Urinary bladder (tissue), 4 donors: Measurements from ENCODE around the gene PKIB. TPM values are rescaled to one million over a fixed set of nuclear protein-coding genes. Genes with fewer than 3 reads are reported as not detected.

ENCODE experiments used
- DNase-seq: peaks from one replicate; pipeline ENCODE4 v3.0.0-alpha.2; 2015; ENCODE audit errors: extremely low spot score
- H3K27ac ChIP-seq: one replicate; pipeline ENCODE4 v1.5.1; 2013; ENCODE audit warnings: low read depth, mild to moderate bottlenecking, moderate library complexity
- H3K36me3 ChIP-seq: one replicate; pipeline ENCODE4 v1.6.1; 2013; ENCODE audit warnings: mild to moderate bottlenecking, moderate library complexity; ENCODE audit not compliant: insufficient read depth
- H3K4me1 ChIP-seq: one replicate; pipeline ENCODE4 v1.6.1; 2013; ENCODE audit warnings: mild to moderate bottlenecking, moderate library complexity; ENCODE audit not compliant: insufficient read depth
- H3K4me3 ChIP-seq: one replicate; pipeline ENCODE4 v1.5.1; 2013; ENCODE audit warnings: low read depth, low read length
- WGBS: extraction: QIAGEN DNeasy Blood & Tissue Kit; methylation state at CpG from one replicate; pipeline ENCODE4 v1.1.7; 2013; 5-methylcytosine and 5-hydroxymethylcytosine counted together
- polyA plus RNA-seq: library from polyadenylated mRNA; stranded (reverse); fragments of 200-250 nt; gene quantifications from one replicate; pipeline ENCODE4 v1.2.3, GENCODE V29; 2013
- total RNA-seq: library from RNA; depleted of rRNA; stranded (reverse); fragments of >200 nt; gene quantifications from one replicate; pipeline ENCODE4 v1.2.3, GENCODE V29; 2014
- donor health status: healthy with polysubstance abuse.
- donor health status: healthy.

The PKIB gene
- total and polyA plus RNA-seq, 2 donors = 0.60 to 5.1 TPM

- no peak overlapping the region for H3K4me3 ChIP-seq
- H3K4me1 ChIP-seq = no peaks in the 10 kb centered on the region
- no peak for DNase-seq
- H3K27ac ChIP-seq = no peak overlapping the region
- 85% methylated on average over 3 of the region's 3 CpGs for WGBS
- H3K36me3 ChIP-seq = no peaks in the 10 kb centered on the region
Measured at GRCh38 chr6:122692175-122692598, 82.0 kb downstream of the PKIB start.

DNA sequence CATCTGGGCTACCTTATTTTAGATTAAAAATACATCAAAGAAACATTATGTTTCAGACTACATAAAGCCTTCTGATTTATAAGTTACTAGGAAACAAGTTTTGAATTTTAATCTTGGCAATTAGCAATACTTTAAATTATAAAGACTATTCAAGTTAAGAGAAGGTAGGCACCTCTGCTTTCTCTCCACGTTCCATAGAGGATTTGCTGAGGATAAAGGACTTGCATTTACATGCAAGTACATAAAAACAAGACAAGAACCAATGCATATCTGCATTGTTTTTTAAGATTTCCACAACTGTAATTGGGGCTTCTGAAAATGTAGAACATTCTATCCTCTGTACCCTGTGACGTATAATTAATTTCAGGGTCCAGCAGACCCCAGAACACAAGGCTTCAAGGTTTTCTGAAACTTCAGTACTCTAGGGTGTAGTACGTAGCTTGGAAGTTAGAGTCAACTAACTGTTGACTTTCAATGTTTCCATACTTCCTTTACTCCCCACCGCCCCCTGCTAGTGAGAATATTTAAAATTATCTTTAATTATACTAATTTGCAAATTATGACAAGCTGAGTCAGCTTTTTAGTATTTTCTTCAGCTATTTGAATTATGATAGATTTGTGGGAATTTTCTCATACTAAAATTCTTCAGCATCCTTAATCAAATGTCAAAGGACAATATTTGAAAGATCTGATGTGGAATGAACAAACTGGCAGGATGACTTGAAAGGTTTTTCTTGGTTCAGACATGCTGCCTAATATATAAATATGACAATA is 82.8 kb downstream of the PKIB start:
- WGBS = 75% methylated on average over 4 of the region's 4 CpGs
- no peak for DNase-seq
- Histone ChIP-seq H3K27ac (no peak overlapping the region), H3K4me3 (no peak overlapping the region), H3K4me1 (no peaks in the 10 kb centered on the region), H3K36me3 (no peaks in the 10 kb centered on the region)

DNA sequence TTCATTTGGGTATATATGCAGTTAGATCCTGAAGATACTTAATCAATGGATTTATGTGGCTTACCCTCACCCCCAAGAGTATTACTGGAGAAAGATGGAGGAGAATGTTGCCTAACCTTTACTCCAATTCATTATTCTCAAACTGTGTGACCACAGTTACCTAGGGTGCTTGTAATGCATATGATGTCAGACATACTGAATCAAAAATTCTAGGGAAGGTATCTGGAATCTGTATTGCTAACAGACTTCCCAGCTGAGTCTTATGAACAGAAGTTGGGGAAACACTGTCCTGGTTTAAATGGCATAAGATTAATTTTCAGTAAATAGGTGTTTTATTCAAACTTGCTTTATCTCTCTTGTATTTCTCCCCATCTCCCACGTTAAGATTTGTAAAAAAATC is 83.9 kb downstream of the PKIB start:
- no peak for DNase-seq
- H3K27ac ChIP-seq = no peak overlapping the region
- no peaks in the 10 kb centered on the region for H3K36me3 ChIP-seq
- WGBS = 74% methylated on average over 1 of the region's 1 CpG
- no peak overlapping the region for H3K4me3 ChIP-seq
- H3K4me1 ChIP-seq = no peaks in the 10 kb centered on the region

DNA sequence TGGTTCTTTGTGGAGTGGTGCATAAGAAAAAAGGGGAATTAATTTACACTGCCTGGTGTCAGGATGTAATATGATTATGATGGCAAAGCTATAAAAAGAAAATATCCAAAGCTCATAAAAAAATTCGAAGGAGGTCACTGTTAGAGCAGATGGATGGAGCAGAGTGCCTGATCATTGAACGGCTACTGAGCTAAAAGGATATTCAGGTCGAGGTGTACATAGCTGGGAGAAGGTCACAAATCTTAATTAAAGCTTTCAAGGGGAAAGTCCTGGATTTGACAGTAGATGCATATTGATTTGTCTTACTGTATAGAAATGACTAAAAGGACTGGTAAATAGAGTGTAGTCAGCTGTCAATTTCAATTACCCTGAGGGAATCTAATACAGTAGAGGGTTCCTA is 84.4 kb downstream of the PKIB start:
- Histone ChIP-seq H3K4me3 (no peak overlapping the region), H3K36me3 (no peaks in the 10 kb centered on the region), H3K27ac (no peak overlapping the region), H3K4me1 (no peaks in the 10 kb centered on the region)
- 72% methylated on average over 3 of the region's 3 CpGs for WGBS
- DNase-seq = no peak

DNA sequence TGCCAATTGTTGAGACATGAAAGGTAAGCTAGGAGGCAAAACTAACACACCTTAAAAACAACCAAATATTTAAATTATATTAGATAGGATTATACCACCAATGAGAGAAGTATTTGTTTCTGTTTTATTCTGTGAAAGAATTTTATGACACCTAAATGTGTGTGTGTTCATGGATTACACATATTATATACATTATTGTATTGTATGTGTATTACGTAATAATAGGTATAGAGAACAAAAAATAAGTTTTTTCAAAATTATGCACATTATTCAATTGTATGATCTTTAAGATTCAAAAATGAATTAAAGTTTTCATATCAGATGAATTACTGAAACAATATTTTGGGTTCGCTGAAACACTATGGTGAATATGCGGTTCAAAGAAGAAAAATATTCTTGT is 85.0 kb downstream of the PKIB start:
- no peaks in the 10 kb centered on the region for H3K4me1 ChIP-seq
- H3K36me3 ChIP-seq = no peaks in the 10 kb centered on the region
- WGBS = 78% methylated on average over 3 of the region's 3 CpGs
- no peak overlapping the region for H3K27ac ChIP-seq
- no peak for DNase-seq
- H3K4me3 ChIP-seq = no peak overlapping the region

DNA sequence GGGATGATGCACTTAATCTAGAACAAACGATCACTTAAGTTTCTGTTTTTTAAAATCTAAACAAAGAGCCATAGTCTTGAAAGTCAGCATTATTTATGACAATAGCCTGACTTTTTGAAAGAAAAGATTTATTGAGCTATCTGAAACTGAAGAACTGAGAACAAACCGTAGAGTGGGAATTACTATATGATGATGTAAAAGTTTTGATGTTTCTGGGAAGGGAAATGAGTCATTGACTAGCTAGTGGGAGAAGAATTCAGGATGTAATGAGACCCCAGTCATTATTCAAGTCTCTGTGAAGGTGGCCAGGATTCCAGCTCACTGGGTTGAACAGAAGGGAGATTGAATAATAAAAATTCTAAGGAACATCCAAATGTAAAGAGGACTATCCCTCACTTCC is 85.9 kb downstream of the PKIB start:
- WGBS = 40% methylated on average over 2 of the region's 2 CpGs
- no peak overlapping the region for H3K27ac ChIP-seq
- no peaks in the 10 kb centered on the region for H3K36me3 ChIP-seq
- H3K4me3 ChIP-seq = no peak overlapping the region
- H3K4me1 ChIP-seq = no peaks in the 10 kb centered on the region
- DNase-seq = no peak

GRCh38 chr6:122696853-122697252 is 86.6 kb downstream of the PKIB start:
- Histone ChIP-seq H3K36me3 (no peaks in the 10 kb centered on the region), H3K4me3 (no peak overlapping the region), H3K27ac (no peak overlapping the region), H3K4me1 (no peaks in the 10 kb centered on the region)
- DNase-seq = no peak

- no peaks in the 10 kb centered on the region for H3K36me3 ChIP-seq
- no peak overlapping the region for H3K4me3 ChIP-seq
- DNase-seq = no peak
- no peak overlapping the region for H3K27ac ChIP-seq
- WGBS = 77% methylated on average over 1 of the region's 1 CpG
- no peaks in the 10 kb centered on the region for H3K4me1 ChIP-seq
Measured at GRCh38 chr6:122697458-122697857, 87.3 kb downstream of the PKIB start.

- 86% methylated on average over 1 of the region's 1 CpG for WGBS
- no peak for DNase-seq
Measured at GRCh38 chr6:122701666-122702065, 91.5 kb downstream of the PKIB start.

DNA sequence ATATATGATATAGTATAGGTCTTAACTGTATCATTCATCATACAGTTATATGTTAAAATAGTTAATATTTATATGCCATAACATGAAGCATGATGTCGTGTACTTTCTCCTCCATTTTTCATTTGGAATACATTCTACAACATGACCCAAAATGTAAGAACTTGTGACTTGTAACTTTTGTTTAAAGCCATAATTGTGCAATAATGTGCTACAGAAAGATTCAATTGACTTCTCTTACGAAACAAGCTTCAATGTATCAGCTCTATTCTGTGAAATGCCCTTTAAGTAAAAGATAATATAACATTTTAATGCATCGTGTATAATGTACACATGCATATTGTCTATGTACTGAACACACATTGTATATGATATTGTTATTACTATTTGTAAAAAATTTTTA is 92.6 kb downstream of the PKIB start:
- Histone ChIP-seq H3K27ac (no peak overlapping the region), H3K4me1 (no peaks in the 10 kb centered on the region), H3K4me3 (no peak overlapping the region), H3K36me3 (no peaks in the 10 kb centered on the region)
- DNase-seq = no peak
- WGBS = 90% methylated on average over 3 of the region's 3 CpGs

More at GRCh38 chr6:122701666-122702065, 91.5 kb downstream of the PKIB start:
- Histone ChIP-seq H3K36me3 (no peaks in the 10 kb centered on the region), H3K4me3 (no peak overlapping the region), H3K27ac (no peak overlapping the region), H3K4me1 (no peaks in the 10 kb centered on the region)

DNA sequence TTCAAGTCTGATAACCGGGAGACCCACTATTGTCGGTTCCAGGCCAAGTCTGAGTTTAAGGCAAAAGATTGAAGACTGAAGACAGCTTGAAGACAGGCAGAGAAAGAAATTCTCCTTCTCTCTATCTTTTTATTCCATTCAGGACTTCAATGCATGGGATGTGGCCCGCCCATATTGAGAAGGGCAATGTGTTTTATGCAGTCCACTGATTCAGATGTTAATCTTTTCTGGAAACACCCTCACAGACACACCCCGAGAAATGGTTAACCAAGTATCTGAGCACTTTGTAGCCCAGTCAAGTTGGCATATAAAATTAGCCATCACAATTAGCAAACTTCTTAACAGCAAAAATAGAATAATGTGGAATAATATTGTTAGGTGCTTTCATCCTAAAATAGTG is 93.9 kb downstream of the PKIB start:
- DNase-seq = no peak
- Histone ChIP-seq H3K4me3 (no peak overlapping the region), H3K4me1 (no peaks in the 10 kb centered on the region), H3K36me3 (no peaks in the 10 kb centered on the region), H3K27ac (no peak overlapping the region)
- WGBS = 93% methylated on average over 4 of the region's 4 CpGs

- Histone ChIP-seq H3K36me3 (no peaks in the 10 kb centered on the region), H3K27ac (no peak overlapping the region), H3K4me1 (no peaks in the 10 kb centered on the region), H3K4me3 (no peak overlapping the region)
- DNase-seq = no peak
- WGBS = 74% methylated on average over 4 of the region's 4 CpGs
Measured at GRCh38 chr6:122709922-122710512, 99.8 kb downstream of the PKIB start.

GRCh38 chr6:122710908-122711635 is 100.9 kb downstream of the PKIB start:
- Histone ChIP-seq H3K36me3 (no peaks in the 10 kb centered on the region), H3K4me1 (no peaks in the 10 kb centered on the region), H3K4me3 (no peak overlapping the region), H3K27ac (no peak overlapping the region)
- no peak for DNase-seq
- WGBS = 68% methylated on average over 3 of the region's 3 CpGs

- Histone ChIP-seq H3K27ac (no peak overlapping the region), H3K36me3 (no peaks in the 10 kb centered on the region), H3K4me3 (no peak overlapping the region), H3K4me1 (no peaks in the 10 kb centered on the region)
- no peak for DNase-seq
- 34% methylated on average over 3 of the region's 3 CpGs for WGBS
Measured at GRCh38 chr6:122712093-122712447, 101.9 kb downstream of the PKIB start.
